Vagina (tissue), 2 donors: ENCODE measurements around the gene CTBP1.

Experiments used
- POLR2A ChIP-seq, 2 donors: fragments of 450-650 bp; IDR thresholded peaks; one replicate each; pipeline ENCODE4 v1.6.1; 2017; ENCODE audit warnings: antibody characterized with exemption in 2 of 2, mild to moderate bottlenecking in 2 of 2, moderate library complexity in 2 of 2
- TF ChIP-seq, protein P1 (sequence below), 3 experiments: fragments of 450-650 bp in 2 of 3; fragments of 200-600 bp in 1 of 3; sonication (generic) in 1 of 3; IDR thresholded peaks; one replicate each; pipeline ENCODE4 v1.5.1; 2017 to 2019; ENCODE audit warnings: antibody characterized with exemption in 3 of 3, mild to moderate bottlenecking in 2 of 3, moderate library complexity in 2 of 3

DNA sequence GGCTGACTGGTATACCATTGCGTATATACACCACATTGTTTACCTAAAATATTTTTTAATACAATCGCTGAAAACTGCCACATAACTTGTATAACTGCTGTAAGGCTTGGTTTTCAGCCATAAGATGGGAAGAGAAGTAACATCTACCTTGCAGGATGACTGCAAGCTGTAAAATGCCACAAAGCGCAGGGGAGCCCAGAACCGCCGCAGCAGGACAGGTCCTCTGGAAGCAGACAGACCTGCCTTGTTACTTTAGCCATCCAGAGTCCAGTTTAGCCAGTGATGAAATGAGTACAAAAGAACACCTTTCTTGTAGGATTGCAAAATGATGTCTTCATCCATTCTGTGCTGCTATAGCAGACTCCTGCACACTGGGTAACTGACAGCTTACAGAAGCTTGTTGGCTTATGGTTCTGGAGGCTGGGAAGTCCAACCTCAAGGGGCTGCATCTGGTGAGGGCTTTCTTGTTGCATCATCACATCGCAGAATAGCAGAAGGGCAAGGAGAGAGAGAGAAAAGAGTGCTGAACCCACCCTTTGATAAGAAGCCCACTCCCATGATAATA is 4.1 kb upstream of the CTBP1 start:
- TF ChIP-seq, protein P1, sequence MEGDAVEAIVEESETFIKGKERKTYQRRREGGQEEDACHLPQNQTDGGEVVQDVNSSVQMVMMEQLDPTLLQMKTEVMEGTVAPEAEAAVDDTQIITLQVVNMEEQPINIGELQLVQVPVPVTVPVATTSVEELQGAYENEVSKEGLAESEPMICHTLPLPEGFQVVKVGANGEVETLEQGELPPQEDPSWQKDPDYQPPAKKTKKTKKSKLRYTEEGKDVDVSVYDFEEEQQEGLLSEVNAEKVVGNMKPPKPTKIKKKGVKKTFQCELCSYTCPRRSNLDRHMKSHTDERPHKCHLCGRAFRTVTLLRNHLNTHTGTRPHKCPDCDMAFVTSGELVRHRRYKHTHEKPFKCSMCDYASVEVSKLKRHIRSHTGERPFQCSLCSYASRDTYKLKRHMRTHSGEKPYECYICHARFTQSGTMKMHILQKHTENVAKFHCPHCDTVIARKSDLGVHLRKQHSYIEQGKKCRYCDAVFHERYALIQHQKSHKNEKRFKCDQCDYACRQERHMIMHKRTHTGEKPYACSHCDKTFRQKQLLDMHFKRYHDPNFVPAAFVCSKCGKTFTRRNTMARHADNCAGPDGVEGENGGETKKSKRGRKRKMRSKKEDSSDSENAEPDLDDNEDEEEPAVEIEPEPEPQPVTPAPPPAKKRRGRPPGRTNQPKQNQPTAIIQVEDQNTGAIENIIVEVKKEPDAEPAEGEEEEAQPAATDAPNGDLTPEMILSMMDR (IDR thresholded peaks at IDR 0.05): no peak
- no peak for TF ChIP-seq POLR2A (IDR thresholded peaks at IDR 0.05)
